HEK293 (cell line): ENCODE results near the gene GMDS.

Source experiments
- HOXA7 ChIP-seq: sonication (generic); formaldehyde crosslinking; IDR thresholded peaks from 2 replicates; pipeline ENCODE4 v1.8.1; 2022; ENCODE audit warnings: missing genetic modification reagents, borderline replicate concordance
- PRDM1 ChIP-seq: fragments of 450-650 bp; formaldehyde crosslinking; IDR thresholded peaks from 2 replicates; pipeline ENCODE4; 2016; ENCODE audit warnings: missing biosample characterization, missing genetic modification characterization
- WT1 ChIP-seq: fragments of 450-650 bp; formaldehyde crosslinking; IDR thresholded peaks from 2 replicates; pipeline ENCODE4 v1.5.1; 2016; ENCODE audit warnings: missing biosample characterization, missing genetic modification characterization
- YY2 ChIP-seq: fragments of 450-650 bp; formaldehyde crosslinking; IDR thresholded peaks from 2 replicates; pipeline ENCODE4 v1.5.1; 2016; ENCODE audit warnings: missing biosample characterization, missing genetic modification characterization
- ZBTB20 ChIP-seq: fragments of 450-650 bp; formaldehyde crosslinking; IDR thresholded peaks from 2 replicates; pipeline ENCODE4 v1.5.1; 2016; ENCODE audit warnings: missing biosample characterization, missing genetic modification characterization
- ZBTB21 ChIP-seq: fragments of 450-650 bp; formaldehyde crosslinking; IDR thresholded peaks from 2 replicates; pipeline ENCODE4 v1.5.1; 2017; ENCODE audit warnings: missing biosample characterization, missing genetic modification characterization
- ZNF132 ChIP-seq: fragments of 450-650 bp; formaldehyde crosslinking; IDR thresholded peaks from 2 replicates; pipeline ENCODE4 v1.5.1; 2017; ENCODE audit warnings: missing biosample characterization, missing genetic modification characterization, borderline replicate concordance
- ZNF184 ChIP-seq: fragments of 450-650 bp; IDR thresholded peaks from 2 replicates; pipeline ENCODE4 v1.5.1; 2018; ENCODE audit warnings: missing biosample characterization, mild to moderate bottlenecking, missing genetic modification characterization
- ZNF2 ChIP-seq: fragments of 450-650 bp; formaldehyde crosslinking; IDR thresholded peaks from 2 replicates; pipeline ENCODE4 v1.5.1; 2016; ENCODE audit warnings: missing biosample characterization, missing genetic modification characterization
- ZNF311 ChIP-seq: fragments of 450-650 bp; formaldehyde crosslinking; IDR thresholded peaks from 2 replicates; pipeline ENCODE4 v1.5.1; 2017; ENCODE audit warnings: missing biosample characterization, missing genetic modification characterization, borderline replicate concordance
- ZNF37A ChIP-seq: fragments of 450-650 bp; IDR thresholded peaks from 2 replicates; pipeline ENCODE4 v1.5.1; 2018; ENCODE audit warnings: missing biosample characterization, missing genetic modification characterization
- ZNF433 ChIP-seq: fragments of 450-650 bp; formaldehyde crosslinking; IDR thresholded peaks from 2 replicates; pipeline ENCODE4 v1.5.1; 2016; ENCODE audit warnings: missing biosample characterization, missing genetic modification characterization, low read depth
- ZNF514 ChIP-seq: fragments of 450-650 bp; formaldehyde crosslinking; IDR thresholded peaks from 2 replicates; pipeline ENCODE4 v1.5.1; 2016; ENCODE audit warnings: missing biosample characterization, missing genetic modification characterization
- ZNF549 ChIP-seq: fragments of 450-650 bp; IDR thresholded peaks from 2 replicates; pipeline ENCODE4 v1.5.1; 2018; ENCODE audit warnings: missing biosample characterization, missing genetic modification characterization, mild to moderate bottlenecking, inconsistent platforms, moderate library complexity
- ZNF629 ChIP-seq: fragments of 450-650 bp; formaldehyde crosslinking; IDR thresholded peaks from 2 replicates; pipeline ENCODE4 v1.5.1; 2017; ENCODE audit warnings: missing biosample characterization, missing genetic modification characterization
- ZNF677 ChIP-seq: fragments of 450-650 bp; IDR thresholded peaks from 2 replicates; pipeline ENCODE4 v1.5.0; 2018; ENCODE audit warnings: missing biosample characterization, mild to moderate bottlenecking, missing genetic modification characterization, moderate library complexity
- ZNF701 ChIP-seq: fragments of 450-650 bp; formaldehyde crosslinking; IDR thresholded peaks from 2 replicates; pipeline ENCODE4 v1.5.1; 2016; ENCODE audit warnings: missing biosample characterization, missing genetic modification characterization
- ZNF785 ChIP-seq: fragments of 450-650 bp; formaldehyde crosslinking; IDR thresholded peaks from 2 replicates; pipeline ENCODE4 v1.5.1; 2016; ENCODE audit warnings: missing biosample characterization, missing genetic modification characterization
- ZSCAN23 ChIP-seq: fragments of 450-650 bp; formaldehyde crosslinking; IDR thresholded peaks from 2 replicates; pipeline ENCODE4 v1.5.1; 2016; ENCODE audit warnings: missing biosample characterization, missing genetic modification characterization
- TF ChIP-seq, protein P1 (sequence below): fragments of 450-650 bp; formaldehyde crosslinking; IDR thresholded peaks from 2 replicates; pipeline ENCODE4 v1.5.1; 2016; ENCODE audit warnings: missing biosample characterization, missing genetic modification characterization
- TF ChIP-seq, protein P2 (sequence below): fragments of 450-650 bp; formaldehyde crosslinking; IDR thresholded peaks from 2 replicates; pipeline ENCODE4 v1.5.1; 2016; ENCODE audit warnings: missing biosample characterization, missing genetic modification characterization
- TF ChIP-seq, protein P3 (sequence below): fragments of 450-650 bp; formaldehyde crosslinking; IDR thresholded peaks from 2 replicates; pipeline ENCODE4 v1.5.1; 2016; ENCODE audit warnings: missing biosample characterization, missing genetic modification characterization
- TF ChIP-seq, protein P4 (sequence below): fragments of 450-650 bp; formaldehyde crosslinking; optimal IDR thresholded peaks from 2 replicates; pipeline ENCODE3; 2016; ENCODE audit warnings: missing biosample characterization, mild to moderate bottlenecking, missing genetic modification characterization
- TF ChIP-seq, protein P5 (sequence below): fragments of 450-650 bp; formaldehyde crosslinking; IDR thresholded peaks from 2 replicates; pipeline ENCODE4 v1.5.1; 2016; ENCODE audit warnings: missing biosample characterization, missing genetic modification characterization
- TF ChIP-seq, protein P6 (sequence below): fragments of 450-650 bp; formaldehyde crosslinking; IDR thresholded peaks from 2 replicates; pipeline ENCODE4 v1.5.1; 2016; ENCODE audit warnings: missing biosample characterization, missing genetic modification characterization
- TF ChIP-seq, protein P7 (sequence below): fragments of 450-650 bp; formaldehyde crosslinking; IDR thresholded peaks from 2 replicates; pipeline ENCODE4 v1.5.1; 2016; ENCODE audit warnings: missing biosample characterization, missing genetic modification characterization

GMDS gene

DNA sequence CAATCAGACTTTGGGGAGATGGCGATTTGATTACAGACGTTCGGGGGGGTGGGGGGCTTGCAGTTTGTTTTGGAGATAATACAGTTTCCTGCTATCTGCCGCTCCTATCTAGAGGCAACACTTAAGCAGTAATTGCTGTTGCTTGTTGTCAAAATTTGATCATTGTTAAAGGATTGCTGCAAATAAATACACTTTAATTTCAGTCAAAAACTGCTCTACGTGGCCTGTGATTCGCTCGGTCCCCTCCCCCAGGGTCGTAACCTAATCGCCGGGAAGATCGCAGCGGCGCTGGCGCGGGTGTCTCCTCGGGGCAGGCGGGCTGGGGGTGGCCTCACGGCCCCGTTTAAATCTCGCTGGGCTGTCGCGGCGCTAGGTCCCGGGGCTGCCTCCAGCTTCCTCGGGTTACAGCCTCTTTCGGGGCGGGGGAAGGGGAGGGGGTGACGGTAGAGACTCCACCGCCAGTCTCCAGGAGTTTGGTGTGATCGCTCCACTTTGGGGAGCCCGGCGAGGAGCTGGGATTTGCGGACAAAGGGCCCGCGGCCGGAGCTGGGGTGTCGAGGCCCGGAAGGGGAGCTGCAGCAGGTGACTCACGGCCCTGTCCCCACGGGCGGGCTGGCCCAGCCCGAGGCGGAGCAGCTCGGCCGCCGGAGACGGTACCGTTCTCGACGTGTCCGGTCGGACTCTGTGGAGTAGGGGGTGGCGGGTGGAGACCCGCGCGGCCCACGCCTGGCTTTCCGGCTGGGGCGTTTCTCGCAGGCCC, 631.5 kb downstream of the GMDS start (continued):
- TF ChIP-seq, protein P1, sequence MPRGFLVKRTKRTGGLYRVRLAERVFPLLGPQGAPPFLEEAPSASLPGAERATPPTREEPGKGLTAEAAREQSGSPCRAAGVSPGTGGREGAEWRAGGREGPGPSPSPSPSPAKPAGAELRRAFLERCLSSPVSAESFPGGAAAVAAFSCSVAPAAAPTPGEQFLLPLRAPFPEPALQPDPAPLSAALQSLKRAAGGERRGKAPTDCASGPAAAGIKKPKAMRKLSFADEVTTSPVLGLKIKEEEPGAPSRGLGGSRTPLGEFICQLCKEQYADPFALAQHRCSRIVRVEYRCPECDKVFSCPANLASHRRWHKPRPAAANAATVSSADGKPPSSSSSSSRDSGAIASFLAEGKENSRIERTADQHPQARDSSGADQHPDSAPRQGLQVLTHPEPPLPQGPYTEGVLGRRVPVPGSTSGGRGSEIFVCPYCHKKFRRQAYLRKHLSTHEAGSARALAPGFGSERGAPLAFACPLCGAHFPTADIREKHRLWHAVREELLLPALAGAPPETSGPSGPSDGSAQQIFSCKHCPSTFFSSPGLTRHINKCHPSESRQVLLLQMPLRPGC (tag by site-specific recombination), result no peak; the same call in 1 of the 2 replicates
- no peak for TF ChIP-seq ZNF514
- TF ChIP-seq ZNF2 (tag by site-specific recombination), result no peak; the same call in 1 of the 2 replicates
- TF ChIP-seq, protein P2, sequence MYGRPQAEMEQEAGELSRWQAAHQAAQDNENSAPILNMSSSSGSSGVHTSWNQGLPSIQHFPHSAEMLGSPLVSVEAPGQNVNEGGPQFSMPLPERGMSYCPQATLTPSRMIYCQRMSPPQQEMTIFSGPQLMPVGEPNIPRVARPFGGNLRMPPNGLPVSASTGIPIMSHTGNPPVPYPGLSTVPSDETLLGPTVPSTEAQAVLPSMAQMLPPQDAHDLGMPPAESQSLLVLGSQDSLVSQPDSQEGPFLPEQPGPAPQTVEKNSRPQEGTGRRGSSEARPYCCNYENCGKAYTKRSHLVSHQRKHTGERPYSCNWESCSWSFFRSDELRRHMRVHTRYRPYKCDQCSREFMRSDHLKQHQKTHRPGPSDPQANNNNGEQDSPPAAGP (tag by site-specific recombination), result no peak
- TF ChIP-seq ZNF132 (tag by site-specific recombination), result no peak
- no peak for TF ChIP-seq ZNF184 (tag by site-specific recombination)
- TF ChIP-seq ZNF677 (tag by site-specific recombination), result no peak
- TF ChIP-seq ZNF433 (tag by site-specific recombination), result no peak
- TF ChIP-seq YY2 (tag by site-specific recombination), result no peak
- TF ChIP-seq ZNF785 (tag by site-specific recombination), result no peak
- TF ChIP-seq ZSCAN23, result no peak
- TF ChIP-seq WT1 (tag by site-specific recombination), result peak; percentile 76
- no peak for TF ChIP-seq HOXA7
- TF ChIP-seq ZNF37A (tag by site-specific recombination), result no peak
- TF ChIP-seq, protein P3, sequence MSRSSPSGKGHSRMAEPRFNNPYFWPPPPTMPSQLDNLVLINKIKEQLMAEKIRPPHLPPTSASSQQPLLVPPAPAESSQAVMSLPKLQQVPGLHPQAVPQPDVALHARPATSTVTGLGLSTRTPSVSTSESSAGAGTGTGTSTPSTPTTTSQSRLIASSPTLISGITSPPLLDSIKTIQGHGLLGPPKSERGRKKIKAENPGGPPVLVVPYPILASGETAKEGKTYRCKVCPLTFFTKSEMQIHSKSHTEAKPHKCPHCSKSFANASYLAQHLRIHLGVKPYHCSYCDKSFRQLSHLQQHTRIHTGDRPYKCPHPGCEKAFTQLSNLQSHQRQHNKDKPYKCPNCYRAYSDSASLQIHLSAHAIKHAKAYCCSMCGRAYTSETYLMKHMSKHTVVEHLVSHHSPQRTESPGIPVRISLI, result no peak
- TF ChIP-seq PRDM1 (tag by site-specific recombination), result no peak
- no peak for TF ChIP-seq ZBTB21 (tag by site-specific recombination)
- TF ChIP-seq, protein P4, sequence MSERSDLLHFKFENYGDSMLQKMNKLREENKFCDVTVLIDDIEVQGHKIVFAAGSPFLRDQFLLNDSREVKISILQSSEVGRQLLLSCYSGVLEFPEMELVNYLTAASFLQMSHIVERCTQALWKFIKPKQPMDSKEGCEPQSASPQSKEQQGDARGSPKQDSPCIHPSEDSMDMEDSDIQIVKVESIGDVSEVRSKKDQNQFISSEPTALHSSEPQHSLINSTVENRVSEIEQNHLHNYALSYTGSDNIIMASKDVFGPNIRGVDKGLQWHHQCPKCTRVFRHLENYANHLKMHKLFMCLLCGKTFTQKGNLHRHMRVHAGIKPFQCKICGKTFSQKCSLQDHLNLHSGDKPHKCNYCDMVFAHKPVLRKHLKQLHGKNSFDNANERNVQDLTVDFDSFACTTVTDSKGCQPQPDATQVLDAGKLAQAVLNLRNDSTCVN (tag by site-specific recombination), result no peak
- TF ChIP-seq ZNF311 (tag by site-specific recombination), result no peak
- no peak for TF ChIP-seq ZNF629 (tag by site-specific recombination)
- no peak for TF ChIP-seq ZNF549
- TF ChIP-seq ZNF701 (tag by site-specific recombination), result no peak
- TF ChIP-seq, protein P5, sequence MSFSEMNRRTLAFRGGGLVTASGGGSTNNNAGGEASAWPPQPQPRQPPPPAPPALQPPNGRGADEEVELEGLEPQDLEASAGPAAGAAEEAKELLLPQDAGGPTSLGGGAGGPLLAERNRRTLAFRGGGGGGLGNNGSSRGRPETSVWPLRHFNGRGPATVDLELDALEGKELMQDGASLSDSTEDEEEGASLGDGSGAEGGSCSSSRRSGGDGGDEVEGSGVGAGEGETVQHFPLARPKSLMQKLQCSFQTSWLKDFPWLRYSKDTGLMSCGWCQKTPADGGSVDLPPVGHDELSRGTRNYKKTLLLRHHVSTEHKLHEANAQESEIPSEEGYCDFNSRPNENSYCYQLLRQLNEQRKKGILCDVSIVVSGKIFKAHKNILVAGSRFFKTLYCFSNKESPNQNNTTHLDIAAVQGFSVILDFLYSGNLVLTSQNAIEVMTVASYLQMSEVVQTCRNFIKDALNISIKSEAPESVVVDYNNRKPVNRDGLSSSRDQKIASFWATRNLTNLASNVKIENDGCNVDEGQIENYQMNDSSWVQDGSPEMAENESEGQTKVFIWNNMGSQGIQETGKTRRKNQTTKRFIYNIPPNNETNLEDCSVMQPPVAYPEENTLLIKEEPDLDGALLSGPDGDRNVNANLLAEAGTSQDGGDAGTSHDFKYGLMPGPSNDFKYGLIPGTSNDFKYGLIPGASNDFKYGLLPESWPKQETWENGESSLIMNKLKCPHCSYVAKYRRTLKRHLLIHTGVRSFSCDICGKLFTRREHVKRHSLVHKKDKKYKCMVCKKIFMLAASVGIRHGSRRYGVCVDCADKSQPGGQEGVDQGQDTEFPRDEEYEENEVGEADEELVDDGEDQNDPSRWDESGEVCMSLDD (tag by site-specific recombination), result peak; percentile 79
- TF ChIP-seq, protein P6, sequence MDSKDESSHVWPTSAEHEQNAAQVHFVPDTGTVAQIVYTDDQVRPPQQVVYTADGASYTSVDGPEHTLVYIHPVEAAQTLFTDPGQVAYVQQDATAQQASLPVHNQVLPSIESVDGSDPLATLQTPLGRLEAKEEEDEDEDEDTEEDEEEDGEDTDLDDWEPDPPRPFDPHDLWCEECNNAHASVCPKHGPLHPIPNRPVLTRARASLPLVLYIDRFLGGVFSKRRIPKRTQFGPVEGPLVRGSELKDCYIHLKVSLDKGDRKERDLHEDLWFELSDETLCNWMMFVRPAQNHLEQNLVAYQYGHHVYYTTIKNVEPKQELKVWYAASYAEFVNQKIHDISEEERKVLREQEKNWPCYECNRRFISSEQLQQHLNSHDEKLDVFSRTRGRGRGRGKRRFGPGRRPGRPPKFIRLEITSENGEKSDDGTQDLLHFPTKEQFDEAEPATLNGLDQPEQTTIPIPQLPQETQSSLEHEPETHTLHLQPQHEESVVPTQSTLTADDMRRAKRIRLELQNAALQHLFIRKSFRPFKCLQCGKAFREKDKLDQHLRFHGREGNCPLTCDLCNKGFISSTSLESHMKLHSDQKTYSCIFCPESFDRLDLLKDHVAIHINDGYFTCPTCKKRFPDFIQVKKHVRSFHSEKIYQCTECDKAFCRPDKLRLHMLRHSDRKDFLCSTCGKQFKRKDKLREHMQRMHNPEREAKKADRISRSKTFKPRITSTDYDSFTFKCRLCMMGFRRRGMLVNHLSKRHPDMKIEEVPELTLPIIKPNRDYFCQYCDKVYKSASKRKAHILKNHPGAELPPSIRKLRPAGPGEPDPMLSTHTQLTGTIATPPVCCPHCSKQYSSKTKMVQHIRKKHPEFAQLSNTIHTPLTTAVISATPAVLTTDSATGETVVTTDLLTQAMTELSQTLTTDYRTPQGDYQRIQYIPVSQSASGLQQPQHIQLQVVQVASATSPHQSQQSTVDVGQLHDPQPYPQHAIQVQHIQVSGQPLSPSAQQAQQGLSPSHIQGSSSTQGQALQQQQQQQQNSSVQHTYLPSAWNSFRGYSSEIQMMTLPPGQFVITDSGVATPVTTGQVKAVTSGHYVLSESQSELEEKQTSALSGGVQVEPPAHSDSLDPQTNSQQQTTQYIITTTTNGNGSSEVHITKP, result peak; percentile 21; the same call in 1 of the 2 replicates
- TF ChIP-seq, protein P7, sequence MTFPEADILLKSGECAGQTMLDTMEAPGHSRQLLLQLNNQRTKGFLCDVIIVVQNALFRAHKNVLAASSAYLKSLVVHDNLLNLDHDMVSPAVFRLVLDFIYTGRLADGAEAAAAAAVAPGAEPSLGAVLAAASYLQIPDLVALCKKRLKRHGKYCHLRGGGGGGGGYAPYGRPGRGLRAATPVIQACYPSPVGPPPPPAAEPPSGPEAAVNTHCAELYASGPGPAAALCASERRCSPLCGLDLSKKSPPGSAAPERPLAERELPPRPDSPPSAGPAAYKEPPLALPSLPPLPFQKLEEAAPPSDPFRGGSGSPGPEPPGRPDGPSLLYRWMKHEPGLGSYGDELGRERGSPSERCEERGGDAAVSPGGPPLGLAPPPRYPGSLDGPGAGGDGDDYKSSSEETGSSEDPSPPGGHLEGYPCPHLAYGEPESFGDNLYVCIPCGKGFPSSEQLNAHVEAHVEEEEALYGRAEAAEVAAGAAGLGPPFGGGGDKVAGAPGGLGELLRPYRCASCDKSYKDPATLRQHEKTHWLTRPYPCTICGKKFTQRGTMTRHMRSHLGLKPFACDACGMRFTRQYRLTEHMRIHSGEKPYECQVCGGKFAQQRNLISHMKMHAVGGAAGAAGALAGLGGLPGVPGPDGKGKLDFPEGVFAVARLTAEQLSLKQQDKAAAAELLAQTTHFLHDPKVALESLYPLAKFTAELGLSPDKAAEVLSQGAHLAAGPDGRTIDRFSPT (tag by site-specific recombination), result no peak
- peak; percentile 43; the same call in 1 of the 2 replicates for TF ChIP-seq ZBTB20 (tag by site-specific recombination)
